ENCODE data around the gene PRKAB1.

The PRKAB1 gene

GRCh38 chr12:119711693-119712092 is 43.8 kb downstream of the PRKAB1 start:
- H3K9me3 Mint-ChIP-seq, result no peaks in the 10 kb centered on the region
- no peak overlapping the region for H3K4me3 Mint-ChIP-seq

GRCh38 chr12:119712721-119713120 is 44.8 kb downstream of the PRKAB1 start:
- Mint-ChIP-seq H3K9me3 (no peaks in the 10 kb centered on the region), H3K4me3 (no peak overlapping the region), H3K27me3 (no peaks in the 10 kb centered on the region), H3K4me1 (no peaks in the 10 kb centered on the region), H3K36me3 (ENCODE audit: insufficient read depth) (peaks cover 9% of the 10 kb centered on the region), H3K27ac (ENCODE audit: low read depth) (no peak overlapping the region)
- DNase-seq (ENCODE audit: low spot score in 2 of 2) (no peak), ATAC-seq (replicated peaks; ENCODE audit: extremely low read depth, poor library complexity, severe bottlenecking) (no peak)

More at GRCh38 chr12:119711693-119712092, 43.8 kb downstream of the PRKAB1 start:
- ATAC-seq (replicated peaks; ENCODE audit: extremely low read depth, poor library complexity, severe bottlenecking) (no peak), DNase-seq (ENCODE audit: low spot score in 2 of 2) (no peak)
- no peaks in the 10 kb centered on the region for H3K4me1 Mint-ChIP-seq
- peaks cover 9% of the 10 kb centered on the region for H3K36me3 Mint-ChIP-seq (ENCODE audit: insufficient read depth)
- no peak overlapping the region for H3K27ac Mint-ChIP-seq (ENCODE audit: low read depth)
- no peaks in the 10 kb centered on the region for H3K27me3 Mint-ChIP-seq

GRCh38 chr12:119713551-119714031 is 45.7 kb downstream of the PRKAB1 start:
- H3K27ac Mint-ChIP-seq (ENCODE audit: low read depth), result no peak overlapping the region
- no peaks in the 10 kb centered on the region for H3K4me1 Mint-ChIP-seq
- H3K27me3 Mint-ChIP-seq, result no peaks in the 10 kb centered on the region
- no peak overlapping the region for H3K4me3 Mint-ChIP-seq
- no peaks in the 10 kb centered on the region for H3K9me3 Mint-ChIP-seq
- peaks cover 6% of the 10 kb centered on the region for H3K36me3 Mint-ChIP-seq (ENCODE audit: insufficient read depth)
- DNase-seq (ENCODE audit: low spot score in 2 of 2) (no peak), ATAC-seq (replicated peaks; ENCODE audit: extremely low read depth, poor library complexity, severe bottlenecking) (no peak)

GRCh38 chr12:119714614-119715267 is 46.8 kb downstream of the PRKAB1 start:
- Mint-ChIP-seq H3K9me3 (no peaks in the 10 kb centered on the region), H3K4me1 (no peaks in the 10 kb centered on the region), H3K27me3 (no peaks in the 10 kb centered on the region), H3K4me3 (no peak overlapping the region), H3K36me3 (ENCODE audit: insufficient read depth) (peaks cover 6% of the 10 kb centered on the region), H3K27ac (ENCODE audit: low read depth) (no peak overlapping the region)
- no peak for ATAC-seq (replicated peaks; ENCODE audit: extremely low read depth, poor library complexity, severe bottlenecking)
- DNase-seq (ENCODE audit: low spot score in 2 of 2), result no peak

- DNase-seq (ENCODE audit: low spot score in 2 of 2) (no peak), ATAC-seq (replicated peaks; ENCODE audit: extremely low read depth, poor library complexity, severe bottlenecking) (no peak)
- H3K4me3 Mint-ChIP-seq, result no peak overlapping the region
- H3K36me3 Mint-ChIP-seq (ENCODE audit: insufficient read depth), result peaks cover 6% of the 10 kb centered on the region
- H3K9me3 Mint-ChIP-seq, result no peaks in the 10 kb centered on the region
- H3K4me1 Mint-ChIP-seq, result no peaks in the 10 kb centered on the region
- H3K27me3 Mint-ChIP-seq, result no peaks in the 10 kb centered on the region
- no peak overlapping the region for H3K27ac Mint-ChIP-seq (ENCODE audit: low read depth)
Observed at GRCh38 chr12:119715268-119715620, 47.3 kb downstream of the PRKAB1 start.

- Mint-ChIP-seq H3K27ac (ENCODE audit: low read depth) (no peak overlapping the region), H3K27me3 (no peaks in the 10 kb centered on the region), H3K9me3 (no peaks in the 10 kb centered on the region), H3K36me3 (ENCODE audit: insufficient read depth) (peaks cover 3% of the 10 kb centered on the region), H3K4me3 (no peak overlapping the region), H3K4me1 (no peaks in the 10 kb centered on the region)
- DNase-seq (ENCODE audit: low spot score in 2 of 2), result no peak
- no peak for ATAC-seq (replicated peaks; ENCODE audit: extremely low read depth, poor library complexity, severe bottlenecking)
Observed at GRCh38 chr12:119718141-119718540, 50.2 kb downstream of the PRKAB1 start.

- no peak overlapping the region for H3K4me3 Mint-ChIP-seq
- H3K4me1 Mint-ChIP-seq, result no peaks in the 10 kb centered on the region
- peaks cover 3% of the 10 kb centered on the region for H3K36me3 Mint-ChIP-seq (ENCODE audit: insufficient read depth)
- H3K9me3 Mint-ChIP-seq, result no peaks in the 10 kb centered on the region
- ATAC-seq (replicated peaks; ENCODE audit: extremely low read depth, poor library complexity, severe bottlenecking), result no peak
- no peak for DNase-seq (ENCODE audit: low spot score in 2 of 2)
- no peaks in the 10 kb centered on the region for H3K27me3 Mint-ChIP-seq
- no peak overlapping the region for H3K27ac Mint-ChIP-seq (ENCODE audit: low read depth)
Observed at GRCh38 chr12:119720349-119720748, 52.4 kb downstream of the PRKAB1 start.

- no peaks in the 10 kb centered on the region for H3K4me1 Mint-ChIP-seq
- ATAC-seq (replicated peaks; ENCODE audit: extremely low read depth, poor library complexity, severe bottlenecking) (no peak), DNase-seq (ENCODE audit: low spot score in 2 of 2) (no peak)
- H3K9me3 Mint-ChIP-seq, result no peaks in the 10 kb centered on the region
- H3K27me3 Mint-ChIP-seq, result no peaks in the 10 kb centered on the region
- H3K4me3 Mint-ChIP-seq, result no peak overlapping the region
- H3K27ac Mint-ChIP-seq (ENCODE audit: low read depth), result no peak overlapping the region
- H3K36me3 Mint-ChIP-seq (ENCODE audit: insufficient read depth), result peaks cover 2% of the 10 kb centered on the region
Observed at GRCh38 chr12:119721306-119721705, 53.4 kb downstream of the PRKAB1 start.

- H3K4me1 Mint-ChIP-seq, result no peaks in the 10 kb centered on the region
- H3K27ac Mint-ChIP-seq (ENCODE audit: low read depth), result no peak overlapping the region
- DNase-seq (ENCODE audit: low spot score in 2 of 2) (no peak), ATAC-seq (replicated peaks; ENCODE audit: extremely low read depth, poor library complexity, severe bottlenecking) (no peak)
- H3K36me3 Mint-ChIP-seq (ENCODE audit: insufficient read depth), result no peaks in the 10 kb centered on the region
- no peak overlapping the region for H3K4me3 Mint-ChIP-seq
- H3K27me3 Mint-ChIP-seq, result no peaks in the 10 kb centered on the region
- no peaks in the 10 kb centered on the region for H3K9me3 Mint-ChIP-seq
Observed at GRCh38 chr12:119725523-119725922, 57.6 kb downstream of the PRKAB1 start.

GRCh38 chr12:119727600-119728443 is 59.9 kb downstream of the PRKAB1 start:
- Mint-ChIP-seq H3K27me3 (no peaks in the 10 kb centered on the region), H3K36me3 (ENCODE audit: insufficient read depth) (peaks cover 3% of the 10 kb centered on the region), H3K4me1 (no peaks in the 10 kb centered on the region), H3K9me3 (no peaks in the 10 kb centered on the region), H3K4me3 (no peak overlapping the region), H3K27ac (ENCODE audit: low read depth) (no peak overlapping the region)
- DNase-seq (ENCODE audit: low spot score in 2 of 2) (no peak), ATAC-seq (replicated peaks; ENCODE audit: extremely low read depth, poor library complexity, severe bottlenecking) (no peak)

GRCh38 chr12:119728444-119728745 is 60.5 kb downstream of the PRKAB1 start:
- no peaks in the 10 kb centered on the region for H3K27me3 Mint-ChIP-seq
- no peak for DNase-seq (ENCODE audit: low spot score in 2 of 2)
- no peaks in the 10 kb centered on the region for H3K4me1 Mint-ChIP-seq
- no peak for ATAC-seq (replicated peaks; ENCODE audit: extremely low read depth, poor library complexity, severe bottlenecking)
- no peaks in the 10 kb centered on the region for H3K9me3 Mint-ChIP-seq
- no peak overlapping the region for H3K4me3 Mint-ChIP-seq
- no peak overlapping the region for H3K27ac Mint-ChIP-seq (ENCODE audit: low read depth)
- H3K36me3 Mint-ChIP-seq (ENCODE audit: insufficient read depth), result peaks cover 3% of the 10 kb centered on the region

GRCh38 chr12:119729871-119730270 is 61.9 kb downstream of the PRKAB1 start:
- no peaks in the 10 kb centered on the region for H3K9me3 Mint-ChIP-seq
- ATAC-seq (replicated peaks; ENCODE audit: extremely low read depth, poor library complexity, severe bottlenecking) (no peak), DNase-seq (ENCODE audit: low spot score in 2 of 2) (no peak)
- no peaks in the 10 kb centered on the region for H3K27me3 Mint-ChIP-seq
- H3K4me1 Mint-ChIP-seq, result no peaks in the 10 kb centered on the region
- peaks cover 6% of the 10 kb centered on the region for H3K36me3 Mint-ChIP-seq (ENCODE audit: insufficient read depth)
- no peak overlapping the region for H3K27ac Mint-ChIP-seq (ENCODE audit: low read depth)
- no peak overlapping the region for H3K4me3 Mint-ChIP-seq

- no peak overlapping the region for H3K4me3 Mint-ChIP-seq
- no peak overlapping the region for H3K27ac Mint-ChIP-seq (ENCODE audit: low read depth)
- peaks cover 6% of the 10 kb centered on the region for H3K36me3 Mint-ChIP-seq (ENCODE audit: insufficient read depth)
- no peaks in the 10 kb centered on the region for H3K4me1 Mint-ChIP-seq
- no peaks in the 10 kb centered on the region for H3K27me3 Mint-ChIP-seq
- DNase-seq (ENCODE audit: low spot score in 2 of 2), result no peak
- ATAC-seq (replicated peaks; ENCODE audit: extremely low read depth, poor library complexity, severe bottlenecking), result no peak
- H3K9me3 Mint-ChIP-seq, result no peaks in the 10 kb centered on the region
Observed at GRCh38 chr12:119730381-119730780, 62.4 kb downstream of the PRKAB1 start.
